GM23248 (cell line): ENCODE measurements around the gene ALPK1. TPM values are rescaled to one million over a fixed set of nuclear protein-coding genes. Genes with fewer than 3 reads are reported as not detected.

ENCODE experiments used
- DNase-seq: peaks from one replicate; pipeline ENCODE4 v3.0.0-alpha.2; 2015
- H2AFZ ChIP-seq: fragments of 200-600 bp; sonication (generic); 2 replicates; pipeline ENCODE4 v1.6.1; 2016; ENCODE audit warnings: antibody characterized with exemption
- H3F3A ChIP-seq: fragments of 200-600 bp; sonication (generic); 2 replicates; pipeline ENCODE4 v1.6.1; 2016; ENCODE audit warnings: mild to moderate bottlenecking, antibody characterized with exemption, mixed run types; ENCODE audit not compliant: insufficient read depth
- H3K27ac ChIP-seq: fragments of 200-600 bp; sonication (generic); 2 replicates; pipeline ENCODE4 v1.5.1; 2016; ENCODE audit warnings: mild to moderate bottlenecking
- H3K27me3 ChIP-seq: fragments of 200-600 bp; sonication (generic); replicated peaks from 2 replicates; pipeline ENCODE4 v1.6.1; 2016; ENCODE audit warnings: mild to moderate bottlenecking; ENCODE audit not compliant: insufficient read depth
- H3K36me3 ChIP-seq: fragments of 200-600 bp; sonication (generic); 2 replicates; pipeline ENCODE4 v1.6.1; 2016; ENCODE audit warnings: low read depth, mild to moderate bottlenecking
- H3K4me1 ChIP-seq: fragments of 200-600 bp; sonication (generic); 2 replicates; pipeline ENCODE4 v1.6.1; 2016; ENCODE audit warnings: mild to moderate bottlenecking; ENCODE audit not compliant: insufficient read depth
- H3K4me2 ChIP-seq: fragments of 200-600 bp; sonication (generic); one replicate; pipeline ENCODE4 v1.6.1; 2016; ENCODE audit warnings: mild to moderate bottlenecking; ENCODE audit not compliant: unreplicated experiment
- H3K4me3 ChIP-seq: fragments of 200-600 bp; sonication (generic); 2 replicates; pipeline ENCODE4 v1.5.1; 2016; ENCODE audit warnings: mild to moderate bottlenecking
- H3K79me2 ChIP-seq: fragments of 200-600 bp; sonication (generic); 2 replicates; pipeline ENCODE4 v1.6.1; 2016; ENCODE audit warnings: mild to moderate bottlenecking; ENCODE audit not compliant: insufficient read depth
- H3K9ac ChIP-seq: fragments of 200-600 bp; sonication (generic); 2 replicates; pipeline ENCODE4 v1.6.1; 2016; ENCODE audit warnings: mild to moderate bottlenecking
- H3K9me2 ChIP-seq: fragments of 200-600 bp; sonication (generic); 2 replicates; pipeline ENCODE4 v1.6.1; 2016; ENCODE audit warnings: mixed run types, mild to moderate bottlenecking, moderate library complexity; ENCODE audit not compliant: insufficient read depth
- H3K9me3 ChIP-seq: fragments of 200-600 bp; sonication (generic); one replicate; pipeline ENCODE4 v1.6.1; 2017; ENCODE audit warnings: low read depth
- H4K20me1 ChIP-seq: fragments of 200-600 bp; sonication (generic); 2 replicates; pipeline ENCODE4 v1.6.0; 2016; ENCODE audit not compliant: insufficient read depth
- EZH2 ChIP-seq: fragments of 200-600 bp; sonication (generic); IDR thresholded peaks from 2 replicates; pipeline ENCODE4 v1.6.1; 2018; ENCODE audit warnings: antibody characterized with exemption, mild to moderate bottlenecking; ENCODE audit not compliant: insufficient read depth, poor library complexity, severe bottlenecking
- EZH2phosphoT487 ChIP-seq: fragments of 200-600 bp; sonication (generic); IDR thresholded peaks from 2 replicates; pipeline ENCODE4 v1.6.1; 2018; ENCODE audit warnings: antibody characterized with exemption, moderate library complexity, mild to moderate bottlenecking, low read depth; ENCODE audit not compliant: insufficient read depth
- WGBS, 2 experiments: methylation state at CpG; one replicate each; pipeline ENCODE4 v1.1.6; 2015 to 2017; ENCODE audit warnings: low lambda C conversion rate in 2 of 2, low coverage in 1 of 2; ENCODE audit errors: missing lambda C conversion rate in 2 of 2; 5-methylcytosine and 5-hydroxymethylcytosine counted together
- in situ Hi-C: fragments of 300-500 bp; cut with MboI; formaldehyde crosslinking; loops from 2 replicates; pipeline ENCODE4 v1.15.0; 2020
- polyA plus RNA-seq: library from polyadenylated mRNA; unstranded; fragments of >200 nt; fragmentation: Nextera tagmentation; extraction: Ambion mirVana; gene quantifications from 2 replicates; pipeline ENCODE4 v1.2.1, GENCODE V29; 2016
- total RNA-seq: library from RNA; depleted of rRNA; stranded (reverse); fragments of >200 nt; shearing (Covaris generic); gene quantifications from 2 replicates; pipeline ENCODE4 v1.2.3, GENCODE V29; 2014

ALPK1 gene
- total and polyA plus RNA-seq, 2 experiments from 2014 or later = 7.3 to 7.9 TPM

- TF ChIP-seq EZH2 = no peak
- no peak for TF ChIP-seq EZH2phosphoT487
- Histone ChIP-seq H3K36me3 (no peaks in the 10 kb centered on the region), H3K9me3 (no peaks in the 10 kb centered on the region), H3K27me3 (no peaks in the 10 kb centered on the region), H3K4me2 (no peak overlapping the region), H3K79me2 (no peaks in the 10 kb centered on the region), H3K9ac (no peak overlapping the region), H4K20me1 (no peaks in the 10 kb centered on the region), H3K4me1 (peaks cover 32% of the 10 kb centered on the region), H3F3A (peaks cover 22% of the 10 kb centered on the region), H2AFZ (no peak overlapping the region), H3K4me3 (no peak overlapping the region), H3K9me2 (no peaks in the 10 kb centered on the region; the same call in 1 of the 2 replicates), H3K27ac (no peak overlapping the region)
- DNase-seq = no peak
- in situ Hi-C loops = no loop called here
- WGBS, 2 experiments = 98 to 99% methylated on average over 4 of the region's 4 CpGs
Observed at GRCh38 chr4:112272292-112272691, 24.9 kb upstream of the ALPK1 start.

DNA sequence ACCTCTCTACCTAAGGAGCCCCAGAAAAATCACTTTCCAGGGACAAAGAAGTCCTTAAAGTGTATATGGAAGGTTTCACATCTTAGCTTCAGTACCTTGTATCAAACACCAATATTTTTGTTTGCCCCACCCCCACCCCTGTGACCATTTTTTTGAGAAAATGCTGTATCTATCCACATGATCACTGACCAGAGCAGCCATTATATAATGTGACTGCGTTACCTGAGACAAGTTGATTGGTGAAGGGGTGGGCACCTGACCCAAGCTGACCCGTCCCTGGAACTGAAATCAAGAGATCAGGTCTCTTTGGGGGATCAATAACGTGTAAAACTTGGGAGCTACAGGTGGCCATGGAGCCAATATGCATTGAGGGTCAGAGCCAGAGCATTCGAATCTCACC, 22.2 kb upstream of the ALPK1 start:
- Histone ChIP-seq H2AFZ (no peak overlapping the region), H3K4me3 (no peak overlapping the region), H3K4me2 (no peak overlapping the region), H3K79me2 (peaks cover 16% of the 10 kb centered on the region; the same call in 1 of the 2 replicates), H3K4me1 (peaks cover 32% of the 10 kb centered on the region), H3K9me2 (no peaks in the 10 kb centered on the region; the same call in 1 of the 2 replicates), H3K27me3 (no peaks in the 10 kb centered on the region), H4K20me1 (no peaks in the 10 kb centered on the region), H3K9me3 (no peaks in the 10 kb centered on the region), H3K9ac (no peak overlapping the region), H3F3A (peaks cover 22% of the 10 kb centered on the region), H3K27ac (no peak overlapping the region), H3K36me3 (no peaks in the 10 kb centered on the region)
- no peak for DNase-seq
- TF ChIP-seq EZH2 (no peak), EZH2phosphoT487 (no peak)
- in situ Hi-C loops = no loop called here
- 96 to 97% methylated on average over 4 of the region's 4 CpGs for WGBS, 2 experiments

DNA sequence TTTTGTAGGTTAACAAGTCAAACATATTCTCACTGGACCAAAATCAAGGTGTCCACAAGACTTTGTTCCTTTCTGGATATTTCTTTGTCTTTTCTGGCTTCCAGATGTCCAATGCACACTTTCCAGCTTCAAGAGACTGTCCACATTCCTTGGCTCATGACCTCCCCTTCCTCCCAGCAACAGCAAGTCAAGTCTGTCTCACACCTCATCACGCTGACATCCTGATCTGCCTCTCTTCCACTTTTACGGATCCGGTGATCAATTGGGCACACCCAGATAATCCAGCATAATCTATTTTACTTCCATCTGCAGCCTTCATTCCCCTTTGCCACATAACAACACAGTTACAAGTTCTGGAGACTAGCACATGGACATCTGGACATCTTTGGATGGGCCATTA, 21.1 kb upstream of the ALPK1 start:
- TF ChIP-seq EZH2phosphoT487 (no peak), EZH2 (no peak)
- in situ Hi-C loops = no loop called here
- Histone ChIP-seq H3K36me3 (no peaks in the 10 kb centered on the region), H3K4me1 (peaks cover 22% of the 10 kb centered on the region), H3K9me2 (no peaks in the 10 kb centered on the region; the same call in 1 of the 2 replicates), H3K27ac (no peak overlapping the region), H3F3A (peaks cover 11% of the 10 kb centered on the region), H3K27me3 (no peaks in the 10 kb centered on the region), H3K4me3 (no peak overlapping the region), H2AFZ (no peak overlapping the region), H3K79me2 (peaks cover 25% of the 10 kb centered on the region), H3K4me2 (no peak overlapping the region), H3K9me3 (no peaks in the 10 kb centered on the region), H3K9ac (no peak overlapping the region), H4K20me1 (no peaks in the 10 kb centered on the region)
- 60 to 65% methylated on average over 3 of the region's 3 CpGs for WGBS, 2 experiments
- no peak for DNase-seq

GRCh38 chr4:112277220-112277619, 19.9 kb upstream of the ALPK1 start:
- Histone ChIP-seq H2AFZ (no peak overlapping the region), H3K27ac (no peak overlapping the region), H3F3A (peaks cover 3% of the 10 kb centered on the region), H3K36me3 (no peaks in the 10 kb centered on the region), H3K27me3 (no peaks in the 10 kb centered on the region), H4K20me1 (no peaks in the 10 kb centered on the region), H3K4me1 (peaks cover 14% of the 10 kb centered on the region), H3K9me3 (no peaks in the 10 kb centered on the region), H3K9ac (no peak overlapping the region), H3K4me3 (no peak overlapping the region), H3K79me2 (peaks cover 26% of the 10 kb centered on the region), H3K9me2 (no peaks in the 10 kb centered on the region; the same call in 1 of the 2 replicates), H3K4me2 (no peak overlapping the region)
- TF ChIP-seq EZH2phosphoT487 = no peak
- no peak for TF ChIP-seq EZH2
- in situ Hi-C loops = no loop called here
- WGBS, 2 experiments = 91% methylated on average over 3 of the region's 3 CpGs
- DNase-seq = no peak
